ENCODE results near the gene LRFN3. TPM values are rescaled to one million over a fixed set of nuclear protein-coding genes. Genes with fewer than 3 reads are reported as not detected.

Gene LRFN3
- total RNA-seq, 1 donor from 2014 or later, result 15.3 TPM

GRCh38 chr19:35959040-35959967 lies 23.1 kb downstream of the LRFN3 start:
- no peak overlapping the region for H3K4me3 ChIP-seq (ENCODE audit: insufficient read depth, low read depth, low read length)

GRCh38 chr19:35959968-35960320 lies 23.8 kb downstream of the LRFN3 start:
- Histone ChIP-seq H3K36me3 (ENCODE audit: insufficient read depth, low read length) (no peaks in the 10 kb centered on the region), H3K9ac (ENCODE audit: low read length) (no peak overlapping the region), H3K4me2 (ENCODE audit: low read length) (no peak overlapping the region), H3K4me3 (ENCODE audit: insufficient read depth, low read depth, low read length) (no peak overlapping the region), H2AFZ (ENCODE audit: low read depth, low read length) (no peak overlapping the region), H3K9me3 (ENCODE audit: insufficient read depth, low read depth, low read length) (no peaks in the 10 kb centered on the region), H3K4me1 (ENCODE audit: insufficient read depth, low read length) (peaks cover 4% of the 10 kb centered on the region), H3K27ac (ENCODE audit: low read depth, low read length) (no peak overlapping the region), H4K20me1 (ENCODE audit: insufficient read depth, low read length) (no peaks in the 10 kb centered on the region), H3K79me2 (ENCODE audit: insufficient read depth, low read length) (no peaks in the 10 kb centered on the region), H3K27me3 (ENCODE audit: insufficient read depth, low read length) (peaks cover 14% of the 10 kb centered on the region)
- DNase-seq (ENCODE audit: low read depth), result no peak
- FAIRE-seq, result no peak
- Mint-ChIP-seq H3K4me1 (ENCODE audit: low read depth, unreplicated experiment) (no peaks in the 10 kb centered on the region), H3K9me3 (ENCODE audit: unreplicated experiment) (peaks cover 4% of the 10 kb centered on the region), H3K4me3 (ENCODE audit: unreplicated experiment) (no peak overlapping the region), H3K27me3 (ENCODE audit: low read depth, unreplicated experiment) (peaks cover 44% of the 10 kb centered on the region), H3K27ac (ENCODE audit: unreplicated experiment) (no peak overlapping the region), H3K36me3 (ENCODE audit: low read depth, unreplicated experiment) (peaks cover 7% of the 10 kb centered on the region)
- TF ChIP-seq EZH2 (IDR thresholded peaks at IDR 0.05; ENCODE audit: insufficient read depth, low read length) (peak; percentile 4), CTCF (IDR thresholded peaks at IDR 0.05; ENCODE audit: insufficient read depth, low read depth, low read length) (no peak)

More at GRCh38 chr19:35959040-35959967, 23.1 kb downstream of the LRFN3 start:
- H2AFZ ChIP-seq (ENCODE audit: low read depth, low read length), result no peak overlapping the region
- H4K20me1 ChIP-seq (ENCODE audit: insufficient read depth, low read length), result no peaks in the 10 kb centered on the region
- Mint-ChIP-seq H3K27ac (ENCODE audit: unreplicated experiment) (no peak overlapping the region), H3K27me3 (ENCODE audit: low read depth, unreplicated experiment) (peaks cover 44% of the 10 kb centered on the region), H3K4me3 (ENCODE audit: unreplicated experiment) (no peak overlapping the region), H3K9me3 (ENCODE audit: unreplicated experiment) (peaks cover 4% of the 10 kb centered on the region), H3K36me3 (ENCODE audit: low read depth, unreplicated experiment) (peaks cover 7% of the 10 kb centered on the region), H3K4me1 (ENCODE audit: low read depth, unreplicated experiment) (no peaks in the 10 kb centered on the region)
- H3K4me2 ChIP-seq (ENCODE audit: low read length), result peak overlapping the region; percentile 26
- H3K36me3 ChIP-seq (ENCODE audit: insufficient read depth, low read length), result no peaks in the 10 kb centered on the region
- no peaks in the 10 kb centered on the region for H3K9me3 ChIP-seq (ENCODE audit: insufficient read depth, low read depth, low read length)
- H3K27me3 ChIP-seq (ENCODE audit: insufficient read depth, low read length), result peaks cover 14% of the 10 kb centered on the region
- no peak overlapping the region for H3K9ac ChIP-seq (ENCODE audit: low read length)
- no peaks in the 10 kb centered on the region for H3K79me2 ChIP-seq (ENCODE audit: insufficient read depth, low read length)
- TF ChIP-seq EZH2 (IDR thresholded peaks at IDR 0.05; ENCODE audit: insufficient read depth, low read length), result peak; percentile 59
- TF ChIP-seq CTCF (IDR thresholded peaks at IDR 0.05; ENCODE audit: insufficient read depth, low read depth, low read length), result no peak
- FAIRE-seq, result no peak
- no peak overlapping the region for H3K27ac ChIP-seq (ENCODE audit: low read depth, low read length)
- H3K4me1 ChIP-seq (ENCODE audit: insufficient read depth, low read length), result peaks cover 4% of the 10 kb centered on the region
- DNase-seq (ENCODE audit: low read depth), result no peak

Data from astrocyte (in vitro differentiated cells and primary cell).